G401.6 (cell line): ENCODE measurements around the gene CTSE.

Source experiments
- FAIRE-seq: peaks from 2 replicates; lab custom pipeline; 2012; peaks lifted over from hg19 to GRCh38; lab: Jason Lieb, UNC

The CTSE gene

DNA sequence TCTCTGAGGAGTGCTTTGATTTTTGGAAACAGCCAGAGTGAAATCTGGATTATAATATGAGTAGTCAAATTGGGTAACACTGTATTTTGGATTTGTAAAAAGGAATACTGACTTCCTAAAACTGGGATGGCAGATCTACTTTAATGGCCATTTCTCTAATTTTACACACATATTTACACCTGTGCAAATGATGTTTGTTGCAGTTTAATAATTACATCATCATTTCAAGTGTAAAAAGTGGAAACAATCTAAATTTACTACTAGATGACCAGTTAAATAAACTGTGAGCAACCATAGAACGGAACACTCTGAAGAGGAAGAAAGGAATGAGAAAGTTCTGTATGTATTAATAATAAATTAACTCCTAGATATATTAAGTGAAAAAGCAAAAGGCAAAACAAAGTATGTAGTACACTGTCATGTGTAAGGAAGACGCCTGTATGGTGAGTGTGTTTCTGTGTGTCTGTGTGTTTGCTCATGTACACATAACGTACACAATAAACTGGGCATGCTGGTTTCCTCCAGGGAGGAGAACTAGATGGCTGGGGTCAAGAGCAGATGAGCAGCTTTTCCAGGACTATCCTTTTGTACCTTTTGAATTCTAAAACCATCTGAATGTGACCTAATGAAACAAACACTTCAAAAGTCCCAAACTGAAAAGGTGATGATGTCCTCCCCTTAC, 26.4 kb upstream of the CTSE start:
- FAIRE-seq: no peak

DNA sequence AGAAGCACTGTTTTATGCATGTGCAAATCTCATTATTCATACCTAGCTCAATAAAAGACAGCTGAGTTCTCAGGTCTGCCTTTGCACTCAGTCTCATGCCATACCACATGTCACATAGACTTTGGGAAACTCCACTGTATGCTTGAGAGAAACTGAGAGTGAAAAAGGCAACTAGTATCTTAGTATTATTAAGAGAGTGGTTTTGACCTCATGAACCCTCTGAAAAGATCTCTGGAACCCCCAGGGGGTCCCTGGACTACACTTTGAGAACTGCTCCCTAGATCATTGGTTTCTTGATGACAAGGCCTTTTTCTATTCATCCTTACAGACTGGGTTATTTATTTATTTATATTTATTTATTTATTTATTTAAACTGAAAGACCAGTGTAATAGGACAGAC, 25.6 kb upstream of the CTSE start:
- no peak for FAIRE-seq

DNA sequence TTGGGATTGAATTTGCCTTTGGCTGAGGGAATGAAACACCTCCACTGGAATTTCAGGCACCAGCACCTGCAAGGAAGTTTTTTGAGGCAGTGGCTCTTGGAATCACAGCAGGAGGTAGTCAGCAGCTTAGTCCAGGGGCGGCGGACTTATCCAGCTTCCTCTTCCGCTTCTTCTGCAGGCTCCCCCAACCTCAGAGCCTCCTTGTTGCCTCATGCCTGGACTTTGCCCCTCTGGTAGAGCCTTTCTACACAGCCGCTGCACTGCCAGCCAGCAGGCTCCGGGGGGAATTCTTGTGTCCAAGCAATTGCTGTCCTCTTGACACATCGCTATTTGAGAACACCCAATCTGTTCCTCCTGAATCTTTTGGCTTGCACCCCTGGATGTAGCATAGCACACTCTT, 24.9 kb upstream of the CTSE start:
- FAIRE-seq: no peak

DNA sequence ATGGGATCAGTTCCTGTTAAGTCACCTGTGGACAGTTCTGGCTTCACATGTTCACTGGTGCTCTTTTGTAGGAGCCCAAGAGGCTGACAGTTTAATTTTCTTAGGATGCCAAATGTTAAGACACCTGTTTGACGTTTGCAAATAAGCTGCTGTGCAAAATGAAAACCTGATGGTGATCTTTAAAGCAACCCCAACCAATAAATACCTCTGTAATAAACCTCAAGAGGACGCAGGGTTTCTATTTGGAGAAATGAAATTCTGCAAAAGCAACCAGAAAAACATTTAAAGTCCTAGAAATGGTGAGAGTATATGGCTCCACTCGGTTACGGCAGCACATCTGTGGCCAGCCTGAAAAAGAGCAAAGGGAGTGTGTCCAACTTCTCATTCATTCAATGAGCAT, 23.6 kb upstream of the CTSE start:
- no peak for FAIRE-seq

DNA sequence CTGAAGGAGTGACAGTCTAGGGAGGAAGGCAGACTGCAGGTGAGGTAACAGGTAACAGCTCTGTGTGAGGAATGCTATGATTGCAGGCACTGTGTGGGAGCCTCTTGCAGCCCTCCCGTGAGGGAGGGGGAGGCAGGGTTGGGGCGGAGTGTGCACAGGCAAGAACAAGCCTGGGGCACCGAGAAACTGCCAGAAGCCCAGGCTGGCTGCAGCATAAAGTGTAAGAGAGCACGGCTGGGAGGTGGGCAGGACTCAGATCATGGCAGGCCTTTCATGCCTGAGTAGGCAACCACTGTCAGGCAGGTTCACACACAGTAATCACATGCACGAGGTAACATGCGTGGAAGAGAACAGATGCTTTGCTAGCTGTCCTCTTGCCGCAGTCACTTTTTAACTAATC, 17.9 kb upstream of the CTSE start:
- FAIRE-seq: no peak

DNA sequence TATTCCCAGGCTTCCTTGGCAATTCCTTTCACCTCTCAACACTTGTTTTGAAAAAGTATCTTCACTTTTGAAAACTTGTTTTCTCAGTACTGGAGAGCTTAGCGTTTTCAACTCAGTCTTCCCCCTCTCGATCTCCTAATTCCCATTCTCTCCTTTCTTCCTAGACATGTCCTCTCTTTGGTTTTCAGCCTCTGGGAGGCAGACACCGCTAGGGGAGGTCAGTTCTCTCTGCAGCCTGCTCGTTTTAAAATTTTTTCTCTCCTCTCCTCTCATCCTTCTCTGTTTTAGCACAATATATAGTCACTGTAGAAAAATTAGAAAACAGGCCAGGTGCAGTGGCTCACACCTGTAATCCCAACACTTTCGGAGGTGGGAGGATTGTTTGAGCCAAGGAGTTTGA, 16.6 kb upstream of the CTSE start:
- FAIRE-seq: no peak

DNA sequence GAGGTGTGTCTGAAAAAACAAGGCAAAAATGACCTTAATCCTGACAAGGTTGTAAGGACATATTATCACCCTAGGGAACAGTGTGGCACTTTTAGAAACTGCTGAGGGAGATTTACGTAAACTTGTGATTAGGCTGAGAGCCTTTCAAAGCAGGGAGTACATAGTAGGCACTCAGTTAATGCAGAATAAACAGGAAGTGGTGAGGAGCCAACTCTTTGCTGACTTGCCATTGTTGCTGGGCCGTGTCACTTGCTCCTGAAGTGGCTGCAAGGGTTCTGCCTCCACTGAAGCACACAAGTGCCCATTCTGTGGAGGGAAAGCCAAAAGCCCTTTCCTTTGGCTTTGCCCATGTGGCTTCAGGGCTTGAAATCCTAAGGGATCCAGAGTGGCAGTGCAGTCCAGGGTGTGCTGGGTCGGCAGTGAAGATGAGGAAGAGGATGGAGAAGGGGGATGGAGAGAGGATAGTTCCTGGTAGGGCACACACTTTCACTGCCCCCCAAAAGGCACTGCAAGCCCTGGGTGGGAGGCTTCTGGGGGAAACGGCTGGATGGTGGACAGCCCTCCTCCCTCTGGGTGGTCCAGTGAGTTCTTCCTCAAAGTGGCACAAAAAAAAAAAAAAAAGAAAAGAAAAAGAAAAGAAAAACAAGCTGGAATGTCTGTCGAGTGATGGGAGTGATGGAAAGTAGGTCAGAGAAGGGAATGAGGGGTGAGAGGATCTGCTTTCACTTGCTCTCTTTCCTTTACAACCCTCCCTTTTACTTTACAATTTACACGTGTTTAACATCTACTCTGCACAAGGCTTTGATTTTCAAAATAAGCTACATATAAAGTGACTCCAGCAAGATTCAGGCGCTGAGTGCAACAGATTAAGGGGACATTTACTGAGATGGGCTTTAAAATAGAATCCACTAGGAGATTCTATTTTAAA, 15.6 kb upstream of the CTSE start:
- no peak for FAIRE-seq

DNA sequence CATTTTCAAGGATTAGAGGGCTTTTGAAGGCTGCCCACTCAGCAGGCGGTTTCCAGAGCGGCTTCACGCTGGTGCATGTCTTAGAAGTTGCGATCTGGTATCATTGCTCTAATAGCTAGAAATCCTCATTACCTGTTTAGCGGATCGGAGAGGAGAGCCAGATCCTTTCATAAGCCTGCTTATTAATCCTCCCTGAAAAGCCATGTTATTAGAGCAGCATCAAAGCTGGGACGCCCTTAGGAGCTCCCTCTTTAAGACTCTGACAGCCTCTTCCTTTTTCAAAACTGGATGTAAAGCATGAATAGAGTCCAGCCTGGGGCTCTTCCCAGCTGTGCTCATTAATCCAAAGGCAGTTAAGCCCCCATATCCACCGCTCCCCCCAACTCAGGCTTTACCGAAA, 13.9 kb upstream of the CTSE start:
- no peak for FAIRE-seq

DNA sequence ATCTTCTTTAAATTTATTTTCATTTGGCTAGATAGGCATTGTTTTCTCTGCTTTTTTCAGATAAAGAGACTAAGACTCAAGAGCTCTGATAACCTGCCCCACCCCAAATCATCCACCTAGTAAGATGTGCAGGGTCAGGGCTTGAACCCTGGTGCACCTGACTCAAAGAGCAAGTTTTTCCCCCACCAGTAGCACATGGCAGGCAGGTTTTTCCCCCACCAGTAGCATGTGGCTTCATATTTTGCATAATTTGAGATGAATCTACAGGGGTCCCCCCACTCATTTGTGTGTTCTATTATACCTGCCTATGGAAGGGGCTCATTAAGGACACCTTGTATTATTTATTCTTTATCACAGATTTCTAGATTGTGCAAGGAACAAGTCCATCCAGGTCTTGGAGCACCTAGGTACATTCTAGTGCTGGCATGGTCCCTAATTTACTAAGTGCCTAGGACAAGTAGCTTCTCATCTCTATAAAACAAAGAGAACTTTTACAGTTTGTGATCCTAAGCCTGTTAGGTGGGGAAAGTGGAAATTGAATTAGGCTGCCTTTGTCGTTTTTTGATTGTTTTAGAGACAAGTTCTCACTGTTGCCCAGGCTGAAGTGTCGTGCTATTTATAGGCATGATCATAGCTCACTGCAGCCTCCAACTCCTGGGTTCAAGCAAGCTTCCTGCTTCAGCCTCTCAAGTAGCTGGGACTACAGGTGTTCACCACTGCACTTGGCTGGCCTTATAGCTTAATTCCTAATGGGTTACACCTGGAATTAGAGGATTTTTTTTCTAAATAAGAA, 13.2 kb upstream of the CTSE start:
- FAIRE-seq: no peak

DNA sequence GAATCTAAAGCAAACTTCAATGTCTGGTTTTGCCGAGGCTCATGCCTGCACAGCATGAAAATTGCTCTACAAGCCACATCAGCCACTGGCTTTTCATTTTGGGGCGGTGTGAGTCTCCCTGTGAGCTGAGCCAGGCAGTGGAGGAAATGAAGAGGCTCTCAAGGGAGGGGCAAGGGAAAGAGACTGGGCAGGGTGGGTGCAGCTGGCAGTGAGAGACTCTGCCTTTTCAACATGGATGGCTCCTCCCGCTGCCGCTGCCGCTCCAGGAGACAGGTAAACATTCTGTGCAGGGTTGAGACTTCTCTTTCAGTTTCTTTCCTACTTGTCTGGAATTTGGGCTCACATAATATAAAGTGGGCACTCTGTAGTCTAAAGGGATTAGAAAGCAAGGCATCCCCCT, 11.3 kb upstream of the CTSE start:
- FAIRE-seq: no peak

DNA sequence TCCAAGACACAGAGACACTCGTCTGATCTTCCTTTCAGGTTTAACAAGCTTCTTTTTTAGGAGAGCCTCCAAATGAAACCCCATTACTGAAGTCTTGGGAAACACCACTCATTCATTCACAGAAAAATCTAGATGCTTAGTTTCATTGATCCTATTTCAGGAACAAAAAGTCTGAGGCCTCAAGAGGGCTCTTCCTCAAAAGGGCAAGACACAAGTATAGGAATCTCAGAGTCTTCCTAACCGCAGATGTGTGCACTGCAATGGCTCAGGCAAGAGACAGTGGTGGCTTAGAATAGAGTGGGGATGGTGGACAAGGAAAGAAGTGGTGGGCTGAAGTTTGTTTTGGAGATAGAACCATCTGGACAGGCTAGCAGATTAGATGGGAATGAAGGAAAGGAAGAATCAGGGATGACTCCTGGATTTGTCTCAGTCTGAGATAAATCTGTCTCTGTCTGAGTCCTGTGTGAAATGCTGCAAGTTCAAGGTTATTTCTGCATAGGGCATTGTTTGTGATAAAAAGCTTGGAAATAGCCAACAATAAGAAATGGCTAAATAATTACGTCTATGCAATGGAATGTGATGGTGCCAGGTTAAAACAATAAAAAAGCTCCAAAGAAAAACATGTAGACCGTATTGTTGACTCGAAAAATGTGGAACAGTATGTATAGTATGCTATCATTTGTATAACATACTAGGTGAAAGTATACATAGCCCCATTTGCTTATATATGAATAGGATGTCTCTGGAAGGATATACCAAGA, 8.9 kb upstream of the CTSE start:
- no peak for FAIRE-seq

DNA sequence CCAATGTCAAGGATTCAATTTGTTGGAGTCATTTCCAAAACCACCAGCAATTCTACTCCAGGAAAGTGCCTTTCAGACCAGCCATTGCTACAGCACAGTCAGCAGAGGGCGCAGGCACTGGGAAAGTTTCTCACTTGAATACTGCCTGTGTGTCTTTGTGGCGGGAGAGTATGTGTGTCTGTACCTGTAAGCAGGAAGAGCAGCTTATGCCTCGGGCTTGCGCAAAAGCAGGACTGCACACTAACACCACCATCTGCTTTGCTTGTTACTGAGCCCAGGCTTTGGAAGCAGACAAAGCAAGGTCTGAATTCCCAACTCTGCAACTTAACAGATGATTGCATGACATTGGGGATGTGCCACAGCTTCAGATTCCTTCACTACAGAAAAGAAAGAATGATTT, 7.0 kb upstream of the CTSE start:
- peak; percentile 15 for FAIRE-seq

DNA sequence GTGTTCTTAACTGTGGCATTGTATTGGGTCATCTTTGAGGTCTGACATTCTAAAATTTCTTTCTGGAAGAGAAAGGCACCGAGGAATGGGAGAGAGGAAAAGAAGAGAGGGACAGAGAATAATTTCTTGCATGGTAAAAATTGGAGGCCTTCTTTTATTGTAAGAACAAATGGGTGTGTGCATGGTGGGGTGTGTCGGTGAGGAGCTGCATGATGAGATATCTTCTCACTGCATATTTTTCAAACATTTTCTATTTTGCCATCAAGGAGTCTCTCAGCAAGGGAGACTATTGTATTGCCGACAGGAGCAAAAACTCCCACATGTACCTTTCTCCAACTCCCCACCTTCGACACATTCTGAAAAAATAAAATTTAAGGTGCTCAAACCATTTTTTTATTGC, 6.5 kb upstream of the CTSE start:
- no peak for FAIRE-seq

DNA sequence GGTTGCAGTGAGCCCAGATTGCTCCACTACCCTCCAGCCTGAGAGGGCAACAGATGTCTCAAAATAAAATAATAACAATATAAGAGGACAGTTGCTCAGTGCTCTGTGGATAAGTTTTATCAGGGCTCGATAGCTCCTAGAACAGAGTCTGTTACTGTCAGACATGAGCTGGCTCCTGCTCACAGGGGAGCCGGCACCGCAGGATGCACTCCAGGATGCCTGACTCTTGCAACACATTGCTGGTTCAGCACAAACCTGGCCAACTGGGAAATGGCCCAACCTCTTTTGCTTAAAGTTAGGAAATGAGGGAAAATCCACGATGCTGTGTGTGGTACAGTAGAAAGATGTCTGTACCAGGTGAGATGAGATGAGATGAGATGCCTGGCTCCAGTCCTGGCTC, 5.8 kb upstream of the CTSE start:
- FAIRE-seq: no peak

DNA sequence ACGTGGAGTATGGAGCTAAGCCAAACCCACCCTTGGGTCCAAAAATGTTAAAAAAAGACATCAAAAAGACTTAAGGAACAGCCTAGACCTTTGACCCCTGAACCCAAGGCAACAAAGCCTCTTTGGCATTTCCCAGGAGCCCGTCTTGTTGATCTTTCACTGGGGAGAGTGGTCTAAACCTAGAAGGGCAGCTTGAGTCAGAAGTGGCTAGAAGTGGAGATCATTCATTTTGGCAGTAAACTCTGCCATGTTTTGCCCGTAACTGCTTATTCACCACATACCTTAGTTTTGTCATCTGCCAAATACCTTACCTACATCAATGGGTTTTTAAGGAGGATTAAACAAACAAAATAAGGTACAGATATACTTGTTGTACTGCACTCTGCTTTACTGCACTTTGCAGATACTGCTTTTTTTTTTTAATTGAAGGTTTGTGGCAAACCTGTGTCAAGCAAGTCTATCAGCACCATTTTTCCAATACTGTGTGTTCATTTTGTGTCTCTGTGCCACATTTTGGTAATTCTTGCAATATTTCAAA, 1.7 kb upstream of the CTSE start:
- FAIRE-seq: no peak

DNA sequence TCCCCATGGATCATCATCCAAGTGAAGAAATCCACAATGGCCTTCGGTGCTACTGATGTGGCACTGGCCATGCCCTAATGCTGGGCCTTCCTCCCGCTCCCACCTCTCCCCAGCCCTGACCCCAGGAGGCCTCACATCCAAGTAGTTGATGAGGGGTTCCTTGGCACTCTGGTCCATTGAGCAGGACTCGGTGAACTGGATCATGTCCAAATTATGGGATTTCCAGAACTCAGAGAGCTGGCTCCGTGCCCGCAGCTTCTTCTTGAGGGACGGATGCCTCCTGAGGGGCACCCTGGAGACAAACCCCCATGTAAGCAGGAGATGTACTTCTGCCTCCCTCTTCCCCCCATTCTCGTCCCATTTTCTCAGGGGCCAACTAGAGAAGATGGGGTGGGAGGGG, 929 bp downstream of the CTSE start:
- FAIRE-seq: no peak

DNA sequence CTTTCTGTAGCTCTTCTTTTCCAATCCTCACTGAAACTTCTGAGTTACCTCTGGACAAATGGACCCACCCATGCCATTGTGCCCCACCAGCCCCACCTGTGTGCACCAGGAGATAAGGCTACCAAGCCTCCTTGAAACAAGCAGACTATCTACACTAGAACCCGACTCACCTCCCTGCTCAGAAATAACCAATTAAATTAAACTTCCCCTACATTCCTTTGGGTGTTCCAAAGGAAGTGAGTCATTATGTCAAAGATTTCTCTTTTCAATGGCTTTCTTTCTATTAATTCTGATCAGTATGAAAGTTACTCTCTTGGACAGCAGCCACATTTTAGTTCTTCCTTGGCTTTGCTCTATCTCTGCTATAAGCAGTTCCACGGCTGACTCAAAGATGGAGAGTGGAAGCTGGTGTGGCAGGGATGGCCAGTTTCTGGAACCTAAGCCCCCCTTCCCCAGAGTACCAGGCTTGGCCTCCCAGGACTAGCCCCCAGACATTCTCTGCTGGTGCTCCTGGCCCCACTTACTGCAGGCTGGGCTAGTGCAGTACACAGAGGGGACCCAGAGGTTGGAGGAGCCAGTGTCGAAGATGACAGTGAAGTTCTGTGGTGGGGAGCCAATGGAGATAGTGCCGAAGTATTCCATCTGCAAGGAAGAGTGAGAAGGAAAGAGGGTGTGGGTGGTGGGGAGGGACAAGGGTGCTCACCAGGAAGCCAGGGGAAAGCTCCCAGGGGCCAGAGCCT, 1.9 kb downstream of the CTSE start:
- no peak for FAIRE-seq

DNA sequence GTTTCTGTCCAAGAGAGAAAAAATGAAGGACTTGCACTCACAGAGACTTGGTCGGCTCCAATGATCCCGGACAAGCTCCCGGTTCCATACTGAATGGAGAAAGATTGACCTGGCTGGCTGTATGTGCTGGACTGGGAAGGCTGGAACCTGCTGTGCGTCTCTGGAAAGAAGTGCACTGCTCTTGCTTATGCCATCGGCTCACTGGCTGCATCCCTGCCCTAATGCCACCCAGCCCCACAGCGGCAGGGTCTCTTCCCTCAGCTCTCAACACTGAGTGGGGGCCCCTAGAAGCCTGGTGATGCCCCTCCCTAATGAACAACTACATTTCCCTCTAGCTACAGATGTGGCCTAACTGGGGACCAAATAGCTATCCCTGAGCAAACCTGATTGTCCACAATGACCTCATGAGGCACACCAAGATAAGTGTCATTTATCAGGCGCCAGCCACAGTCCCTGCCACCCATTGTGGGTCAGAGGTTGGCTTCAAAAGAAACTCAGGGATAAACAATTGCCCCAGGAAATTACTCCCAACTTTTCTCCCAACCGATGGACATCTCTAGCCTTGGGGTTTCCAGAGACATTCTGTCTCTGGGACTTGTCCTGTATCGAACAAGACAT, 2.6 kb downstream of the CTSE start:
- FAIRE-seq: no peak

DNA sequence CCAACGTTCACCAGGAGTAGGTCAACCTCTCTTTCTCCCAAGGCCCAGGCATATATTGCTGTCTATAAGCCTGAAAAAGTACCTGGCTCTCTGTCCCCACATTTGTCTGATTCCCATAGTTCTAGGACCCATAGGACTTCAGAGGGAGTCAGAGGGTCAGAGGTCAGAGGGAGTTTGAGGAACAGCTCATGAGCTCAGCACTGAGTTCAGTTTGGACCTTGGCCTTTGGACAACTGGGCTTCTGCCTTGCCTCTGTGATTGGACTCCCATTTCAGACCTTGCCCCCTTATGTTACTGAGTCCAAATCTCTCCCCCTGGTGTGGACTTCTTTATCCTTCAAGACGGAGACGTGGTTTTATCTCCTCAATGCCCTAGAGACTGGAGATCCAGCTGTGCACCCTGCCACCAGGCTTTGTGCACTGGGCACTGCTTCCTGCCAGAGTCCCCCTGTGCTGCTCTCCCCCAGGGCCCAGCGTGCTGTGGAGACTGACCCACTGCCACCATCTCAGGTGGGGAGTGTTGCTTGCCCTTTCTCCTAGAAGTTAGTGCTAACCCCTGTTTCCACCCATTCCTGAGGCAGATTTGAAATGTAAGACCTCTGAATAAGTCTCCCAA, 3.2 kb downstream of the CTSE start:
- FAIRE-seq: no peak

DNA sequence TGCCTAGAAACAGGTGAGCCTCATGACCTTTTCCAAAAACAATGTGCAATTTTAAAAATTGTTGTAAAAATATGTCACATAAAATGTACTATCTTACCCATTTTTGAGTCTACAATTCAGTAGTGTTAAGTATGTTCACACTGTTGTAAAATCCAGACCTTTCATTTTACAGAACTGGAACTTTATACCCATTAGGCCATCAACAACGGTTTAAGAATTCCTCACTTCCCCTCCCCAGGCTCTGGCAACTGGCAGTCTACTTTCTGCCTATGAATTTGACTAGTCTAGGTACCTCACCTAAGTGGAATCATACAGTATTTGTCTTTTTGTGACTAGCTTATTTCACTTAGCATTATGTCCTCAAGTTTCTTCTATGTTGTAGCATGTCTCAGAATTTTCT, 8.6 kb downstream of the CTSE start:
- FAIRE-seq: no peak
